ENCODE results near the gene PUM1.

DNA sequence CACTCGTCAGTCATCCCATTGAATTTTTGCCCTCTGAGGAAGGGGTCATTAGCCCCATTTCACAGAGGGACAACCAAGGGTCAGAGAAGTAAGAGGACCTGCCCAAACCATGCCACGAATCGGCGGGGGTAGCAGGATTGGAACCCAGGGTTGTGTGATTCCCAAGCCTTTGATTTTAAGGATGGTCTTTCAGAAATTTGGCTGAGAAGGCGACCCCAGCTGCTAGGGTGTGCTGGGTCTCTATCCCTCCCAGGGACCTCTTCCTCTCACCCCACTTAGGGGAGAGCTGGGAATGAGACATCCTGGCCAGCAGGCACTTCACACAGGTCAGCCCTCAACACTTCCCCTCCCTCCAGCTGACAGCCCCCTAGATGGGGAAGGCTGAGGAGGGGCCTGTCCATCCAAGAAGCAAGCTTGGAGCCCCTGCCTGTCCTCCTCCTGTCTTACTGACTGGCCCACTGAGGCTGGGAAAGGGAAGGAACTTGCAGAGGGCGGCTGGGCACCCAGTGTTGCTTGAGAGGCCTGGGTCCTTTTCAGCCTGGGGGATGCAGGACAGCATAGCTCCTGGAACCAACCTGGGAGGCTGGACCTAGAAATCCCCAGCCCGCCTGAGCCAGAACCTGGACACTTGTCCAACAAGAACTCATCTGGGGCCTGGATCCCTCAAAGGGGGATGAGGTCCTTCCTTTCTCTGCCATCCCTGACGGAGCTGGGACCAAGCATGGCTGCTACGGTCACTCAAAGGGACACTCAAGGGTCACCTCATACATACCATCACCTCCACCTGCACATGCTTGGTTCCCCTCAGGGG is 158.7 kb downstream of the PUM1 start:
- no peak for TF ChIP-seq CTCF (IDR thresholded peaks at IDR 0.05)
- TF ChIP-seq, protein P1, sequence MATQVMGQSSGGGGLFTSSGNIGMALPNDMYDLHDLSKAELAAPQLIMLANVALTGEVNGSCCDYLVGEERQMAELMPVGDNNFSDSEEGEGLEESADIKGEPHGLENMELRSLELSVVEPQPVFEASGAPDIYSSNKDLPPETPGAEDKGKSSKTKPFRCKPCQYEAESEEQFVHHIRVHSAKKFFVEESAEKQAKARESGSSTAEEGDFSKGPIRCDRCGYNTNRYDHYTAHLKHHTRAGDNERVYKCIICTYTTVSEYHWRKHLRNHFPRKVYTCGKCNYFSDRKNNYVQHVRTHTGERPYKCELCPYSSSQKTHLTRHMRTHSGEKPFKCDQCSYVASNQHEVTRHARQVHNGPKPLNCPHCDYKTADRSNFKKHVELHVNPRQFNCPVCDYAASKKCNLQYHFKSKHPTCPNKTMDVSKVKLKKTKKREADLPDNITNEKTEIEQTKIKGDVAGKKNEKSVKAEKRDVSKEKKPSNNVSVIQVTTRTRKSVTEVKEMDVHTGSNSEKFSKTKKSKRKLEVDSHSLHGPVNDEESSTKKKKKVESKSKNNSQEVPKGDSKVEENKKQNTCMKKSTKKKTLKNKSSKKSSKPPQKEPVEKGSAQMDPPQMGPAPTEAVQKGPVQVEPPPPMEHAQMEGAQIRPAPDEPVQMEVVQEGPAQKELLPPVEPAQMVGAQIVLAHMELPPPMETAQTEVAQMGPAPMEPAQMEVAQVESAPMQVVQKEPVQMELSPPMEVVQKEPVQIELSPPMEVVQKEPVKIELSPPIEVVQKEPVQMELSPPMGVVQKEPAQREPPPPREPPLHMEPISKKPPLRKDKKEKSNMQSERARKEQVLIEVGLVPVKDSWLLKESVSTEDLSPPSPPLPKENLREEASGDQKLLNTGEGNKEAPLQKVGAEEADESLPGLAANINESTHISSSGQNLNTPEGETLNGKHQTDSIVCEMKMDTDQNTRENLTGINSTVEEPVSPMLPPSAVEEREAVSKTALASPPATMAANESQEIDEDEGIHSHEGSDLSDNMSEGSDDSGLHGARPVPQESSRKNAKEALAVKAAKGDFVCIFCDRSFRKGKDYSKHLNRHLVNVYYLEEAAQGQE (IDR thresholded peaks at IDR 0.05; ENCODE audit: insufficient read depth in 1 of 2, low read depth in 2 of 2, low read length in 1 of 2), result no peak

Measured in Panc1 (cell line).